Measurements from ENCODE around the gene SIRT1. TPM values are rescaled to one million over a fixed set of nuclear protein-coding genes. Genes with fewer than 3 reads are reported as not detected.
"Not testable (repeated sequence)": the region's sequence is repeated elsewhere in the genome, so short reads cannot be mapped to it uniquely, and the experiment has no call there.

Gene SIRT1
- total RNA-seq, result 10 to 100 TPM; 18.7 to 18.8 TPM

DNA sequence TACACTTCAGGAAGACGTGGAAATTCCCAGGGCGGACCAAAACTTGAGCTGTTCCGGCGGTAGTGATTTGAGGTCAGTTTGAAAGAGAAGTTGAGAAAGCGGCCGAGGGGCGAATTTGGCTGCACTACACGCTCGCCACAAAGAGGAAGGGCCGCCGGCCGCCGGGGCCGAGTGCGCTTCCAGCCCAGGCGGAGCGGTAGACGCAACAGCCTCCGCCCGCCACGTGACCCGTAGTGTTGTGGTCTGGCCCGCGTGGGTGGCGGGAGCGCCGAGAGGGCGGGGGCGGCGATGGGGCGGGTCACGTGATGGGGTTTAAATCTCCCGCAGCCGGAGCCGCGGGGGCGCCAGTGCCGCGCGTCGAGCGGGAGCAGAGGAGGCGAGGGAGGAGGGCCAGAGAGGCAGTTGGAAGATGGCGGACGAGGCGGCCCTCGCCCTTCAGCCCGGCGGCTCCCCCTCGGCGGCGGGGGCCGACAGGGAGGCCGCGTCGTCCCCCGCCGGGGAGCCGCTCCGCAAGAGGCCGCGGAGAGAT, at the start of gene SIRT1:
SIRT1 (plus strand) TSS at position 344 of the 529 bp plus-strand sequence; CDS start at position 410, 66 bp downstream.
- peak within 1 kb of the TSS; percentile 89 for H3K27ac Mint-ChIP-seq
- CTCF ChIA-PET, result interaction anchor here (0.6 to 4.7 kb wide), 6 partner anchors 12 to 96 kb away, joined by 3 to 31 read pairs (median 4); no protein-coding TSS in a partner anchor
- H3K36me3 Mint-ChIP-seq (ENCODE audit: low read depth), result peaks cover 20% of the 10 kb centered on the region
- peaks cover 25% of the 10 kb centered on the region for H3K4me1 Mint-ChIP-seq (ENCODE audit: low read depth)
- peak within 1 kb of the TSS; percentile 90 for H3K4me3 Mint-ChIP-seq
- DNase-seq, result peak; percentile 88
- intact Hi-C loops (cut with micrococcal nuclease), result loop anchor here (1.0 to 10.0 kb wide), 5 partner anchors 35 to 1020 kb away; partner anchors contain the start of genes CCAR1, DDX50 and HERC4
- no peaks in the 10 kb centered on the region for H3K9me3 Mint-ChIP-seq
- no peaks in the 10 kb centered on the region for H3K27me3 Mint-ChIP-seq (ENCODE audit: low read depth)

DNA sequence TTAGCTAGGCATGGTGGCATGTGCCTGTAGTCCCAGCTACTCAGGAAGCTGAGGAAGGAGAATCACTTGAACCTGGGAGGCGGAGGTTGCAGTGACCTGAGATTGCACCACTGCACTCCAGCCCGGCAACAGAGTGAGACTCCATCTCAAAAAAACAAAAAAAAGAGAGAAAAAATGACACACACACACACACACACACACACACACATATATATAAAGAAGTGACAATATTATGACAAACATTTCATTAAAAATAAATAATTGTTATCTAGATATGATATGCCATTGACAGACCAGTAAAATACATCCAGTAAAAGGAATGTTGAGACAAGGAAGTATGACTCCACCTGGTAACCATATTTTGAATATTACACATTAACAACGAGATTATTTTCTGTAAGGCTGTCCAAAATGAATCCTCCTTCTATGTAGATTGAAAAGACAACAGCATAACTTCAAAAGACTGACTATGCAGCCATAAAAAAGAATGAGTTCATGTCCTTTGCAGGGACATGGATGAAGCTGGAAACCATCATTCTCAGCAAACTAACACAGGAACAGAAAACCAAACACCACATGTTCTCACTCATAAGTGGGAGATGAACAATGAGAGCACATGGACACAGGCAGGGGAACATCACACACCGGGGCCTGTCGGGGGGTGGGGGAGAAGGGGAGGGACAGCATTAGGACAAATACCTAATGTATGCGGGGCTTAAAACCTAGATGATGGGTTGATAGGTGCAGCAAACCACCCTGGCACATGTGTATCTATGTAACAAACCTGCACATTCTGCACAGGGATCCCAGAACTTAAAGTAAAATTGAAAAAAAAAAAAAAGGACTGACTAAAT, 48.7 kb upstream of the SIRT1 start:
- H3K9me3 Mint-ChIP-seq; H3K27me3 Mint-ChIP-seq (ENCODE audit: low read depth); H3K36me3 Mint-ChIP-seq (ENCODE audit: low read depth); intact Hi-C loops (cut with micrococcal nuclease); H3K4me1 Mint-ChIP-seq (ENCODE audit: low read depth); DNase-seq; H3K27ac Mint-ChIP-seq: not testable (repeated sequence)
- peak overlapping the region; percentile 47 for H3K4me3 Mint-ChIP-seq
- CTCF ChIA-PET, result interaction anchor here (0.6 to 1.1 kb wide), 3 partner anchors 47 to 320 kb away, joined by 3 read pairs; no protein-coding TSS in a partner anchor

DNA sequence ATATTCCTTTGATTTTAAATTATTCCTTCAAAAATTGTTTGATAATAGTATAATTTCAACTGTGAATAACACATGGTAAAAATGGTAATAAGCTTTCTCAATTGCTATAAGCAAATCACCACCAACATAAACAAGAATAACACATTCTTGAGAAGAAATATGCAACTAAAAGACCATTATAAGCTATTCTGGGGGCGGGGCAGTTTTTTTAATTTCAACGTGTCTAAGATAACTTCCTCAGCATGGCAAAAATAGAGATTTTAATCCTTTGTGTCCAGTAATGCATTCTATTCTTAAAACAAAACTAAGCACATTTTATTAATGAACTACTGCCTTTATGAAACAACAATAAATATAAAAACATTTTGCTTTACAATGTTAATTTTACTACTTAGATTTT, 48.0 kb upstream of the SIRT1 start:
- Mint-ChIP-seq H3K9me3 (peaks cover 6% of the 10 kb centered on the region), H3K27me3 (ENCODE audit: low read depth) (no peaks in the 10 kb centered on the region), H3K4me1 (ENCODE audit: low read depth) (peaks cover 2% of the 10 kb centered on the region), H3K4me3 (no peak overlapping the region), H3K27ac (no peak overlapping the region), H3K36me3 (ENCODE audit: low read depth) (no peaks in the 10 kb centered on the region)
- no peak for DNase-seq
- intact Hi-C loops (cut with micrococcal nuclease), result no loop called here
- CTCF ChIA-PET, result interaction anchor here (0.6 to 1.1 kb wide), 3 partner anchors 48 to 320 kb away, joined by 3 read pairs; no protein-coding TSS in a partner anchor

DNA sequence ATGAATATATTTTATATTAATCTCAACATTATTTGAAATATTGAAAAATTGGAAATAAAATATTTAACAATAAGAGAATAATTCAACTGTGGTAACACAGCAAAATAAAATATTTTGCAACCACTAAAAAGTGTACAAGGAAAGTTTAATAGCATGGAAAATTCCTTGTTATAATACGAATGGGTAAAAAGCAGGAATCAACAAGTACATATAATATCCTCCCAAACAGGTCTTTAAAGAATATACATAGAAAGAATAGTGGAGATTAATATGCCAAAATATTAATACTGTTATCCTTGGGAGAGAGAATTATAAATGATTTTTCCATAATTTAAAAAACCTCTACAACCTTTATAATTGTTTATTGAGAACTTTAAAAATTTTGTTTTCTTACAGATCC, 47.5 kb upstream of the SIRT1 start:
- Mint-ChIP-seq H3K27ac (no peak overlapping the region), H3K36me3 (ENCODE audit: low read depth) (no peaks in the 10 kb centered on the region), H3K4me3 (no peak overlapping the region), H3K4me1 (ENCODE audit: low read depth) (peaks cover 2% of the 10 kb centered on the region), H3K9me3 (peaks cover 8% of the 10 kb centered on the region), H3K27me3 (ENCODE audit: low read depth) (no peaks in the 10 kb centered on the region)
- intact Hi-C loops (cut with micrococcal nuclease), result no loop called here
- CTCF ChIA-PET, result interaction anchor here (1.0 to 1.3 kb wide), 3 partner anchors 48 to 55 kb away, joined by 3 to 6 read pairs (median 3); no protein-coding TSS in a partner anchor
- DNase-seq, result no peak

DNA sequence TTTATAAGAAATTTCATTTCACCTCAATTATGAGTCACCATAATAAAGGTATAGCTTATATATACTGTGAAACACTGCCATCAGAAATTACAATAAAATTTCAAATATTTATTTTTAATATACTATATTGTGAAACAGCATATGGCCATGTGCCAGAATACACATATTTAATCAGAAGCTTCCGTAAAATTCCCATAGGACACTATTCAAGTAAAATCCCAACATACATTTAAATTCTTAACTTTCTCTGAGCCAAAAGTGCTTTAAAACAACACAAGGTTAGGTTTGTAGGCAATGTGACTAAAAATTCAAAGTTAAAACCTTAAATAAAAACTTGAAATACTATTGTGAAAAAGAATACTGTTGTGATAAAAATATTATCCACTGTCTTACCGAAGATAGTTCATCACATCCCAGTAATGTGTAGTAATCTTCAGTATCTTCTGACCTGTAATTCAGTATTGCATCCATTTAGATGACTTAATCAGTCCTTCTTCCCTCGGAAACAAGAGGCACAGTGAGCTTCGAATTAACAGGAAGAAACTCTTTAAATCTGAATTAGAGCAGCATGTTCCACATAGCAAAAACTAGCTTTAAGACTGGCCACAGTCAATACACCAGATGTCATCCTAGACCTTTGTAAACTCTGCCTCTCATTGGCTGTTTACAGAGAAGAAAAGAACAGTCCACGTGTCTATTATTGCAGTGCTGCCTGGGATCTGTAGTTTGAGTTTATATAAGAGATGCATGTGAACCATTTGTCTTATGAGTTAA, 46.7 kb upstream of the SIRT1 start, which contains the start of gene DNAJC12:
DNAJC12 (minus strand) TSS at position 648 of the 774 bp plus-strand sequence; CDS start at position 471, 177 bp downstream.
- DNase-seq, result no peak
- H3K27ac Mint-ChIP-seq, result no peak within 1 kb of the TSS
- H3K4me3 Mint-ChIP-seq, result peak within 1 kb of the TSS; percentile 56
- H3K9me3 Mint-ChIP-seq, result peaks cover 8% of the 10 kb centered on the region
- intact Hi-C loops (cut with micrococcal nuclease), result loop anchor here (1.0 kb wide), 1 partner anchor 12 kb away; no protein-coding TSS in a partner anchor
- H3K27me3 Mint-ChIP-seq (ENCODE audit: low read depth), result no peaks in the 10 kb centered on the region
- H3K36me3 Mint-ChIP-seq (ENCODE audit: low read depth), result no peaks in the 10 kb centered on the region
- peaks cover 2% of the 10 kb centered on the region for H3K4me1 Mint-ChIP-seq (ENCODE audit: low read depth)
- CTCF ChIA-PET, result interaction anchor here (0.6 to 1.3 kb wide), 5 partner anchors 12 to 509 kb away, joined by 3 to 6 read pairs (median 3); no protein-coding TSS in a partner anchor

DNA sequence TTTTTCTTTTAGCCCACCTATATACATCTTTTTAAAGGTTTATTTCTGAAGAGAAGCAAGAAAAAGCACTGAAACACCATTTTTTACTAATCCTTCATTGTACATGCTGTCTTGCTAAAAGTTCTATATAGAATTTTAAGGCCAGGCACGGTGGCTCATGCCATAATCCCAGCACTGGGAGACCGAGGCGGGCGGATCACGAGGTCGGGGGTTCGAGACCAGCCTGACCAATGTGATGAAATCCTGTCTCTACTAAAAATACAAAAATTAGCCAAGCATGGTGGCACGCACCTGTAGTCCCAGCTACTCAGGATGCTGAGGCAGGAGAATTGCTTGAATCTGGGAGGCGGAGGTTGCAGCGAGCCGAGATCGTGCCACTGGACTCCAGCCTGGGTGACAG, 44.9 kb upstream of the SIRT1 start:
- CTCF ChIA-PET; H3K36me3 Mint-ChIP-seq (ENCODE audit: low read depth); H3K27me3 Mint-ChIP-seq (ENCODE audit: low read depth); DNase-seq; H3K27ac Mint-ChIP-seq; intact Hi-C loops (cut with micrococcal nuclease); H3K4me3 Mint-ChIP-seq; H3K4me1 Mint-ChIP-seq (ENCODE audit: low read depth); H3K9me3 Mint-ChIP-seq: not testable (repeated sequence)

DNA sequence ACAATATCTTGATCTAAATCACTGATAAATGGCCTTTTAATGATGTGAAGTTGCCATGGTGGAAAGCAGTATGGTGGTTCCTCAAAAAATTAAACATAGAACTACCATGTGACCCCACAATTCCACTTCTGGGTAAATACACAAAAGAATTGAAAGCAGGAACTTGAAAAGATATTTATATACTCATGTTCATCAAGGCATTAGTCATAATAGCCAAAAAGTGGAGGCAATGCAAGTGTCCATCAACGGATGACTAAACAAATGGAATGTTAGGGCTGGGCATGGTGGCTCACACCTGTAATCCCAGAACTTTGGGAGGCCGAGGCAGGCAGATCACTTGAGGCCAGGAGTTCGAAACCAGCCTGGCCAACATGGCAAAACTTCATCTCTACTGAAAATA, 44.5 kb upstream of the SIRT1 start:
- Mint-ChIP-seq H3K4me3 (no peak overlapping the region), H3K27ac (no peak overlapping the region), H3K4me1 (ENCODE audit: low read depth) (peaks cover 2% of the 10 kb centered on the region), H3K27me3 (ENCODE audit: low read depth) (no peaks in the 10 kb centered on the region), H3K36me3 (ENCODE audit: low read depth) (no peaks in the 10 kb centered on the region), H3K9me3 (peaks cover 8% of the 10 kb centered on the region)
- DNase-seq, result no peak
- CTCF ChIA-PET, result no interaction called here
- intact Hi-C loops (cut with micrococcal nuclease), result no loop called here

DNA sequence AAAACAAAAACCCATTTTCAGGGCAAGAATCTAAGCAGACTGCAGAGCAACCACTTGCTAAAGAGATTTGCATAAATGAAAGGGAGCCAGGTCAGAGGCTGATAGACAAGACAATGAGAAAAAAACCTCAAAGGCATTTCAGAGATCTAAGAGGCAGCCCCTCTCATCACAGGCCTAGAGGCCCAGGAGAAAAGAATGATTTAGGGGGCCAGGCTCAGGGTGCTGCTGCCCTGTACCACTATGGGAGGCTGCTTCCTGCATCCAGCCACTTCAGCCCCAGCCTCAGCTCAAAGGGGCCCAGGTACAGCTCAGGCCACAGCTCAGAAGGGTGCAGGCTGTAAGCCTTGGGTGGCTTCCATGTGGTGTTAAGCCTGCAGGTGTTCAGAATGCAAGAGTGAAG, 42.7 kb upstream of the SIRT1 start:
- Mint-ChIP-seq H3K9me3 (peaks cover 8% of the 10 kb centered on the region), H3K27me3 (ENCODE audit: low read depth) (no peaks in the 10 kb centered on the region), H3K4me3 (no peak overlapping the region), H3K27ac (no peak overlapping the region), H3K4me1 (ENCODE audit: low read depth) (peaks cover 2% of the 10 kb centered on the region), H3K36me3 (ENCODE audit: low read depth) (no peaks in the 10 kb centered on the region)
- DNase-seq, result no peak
- intact Hi-C loops (cut with micrococcal nuclease), result no loop called here
- CTCF ChIA-PET, result no interaction called here

DNA sequence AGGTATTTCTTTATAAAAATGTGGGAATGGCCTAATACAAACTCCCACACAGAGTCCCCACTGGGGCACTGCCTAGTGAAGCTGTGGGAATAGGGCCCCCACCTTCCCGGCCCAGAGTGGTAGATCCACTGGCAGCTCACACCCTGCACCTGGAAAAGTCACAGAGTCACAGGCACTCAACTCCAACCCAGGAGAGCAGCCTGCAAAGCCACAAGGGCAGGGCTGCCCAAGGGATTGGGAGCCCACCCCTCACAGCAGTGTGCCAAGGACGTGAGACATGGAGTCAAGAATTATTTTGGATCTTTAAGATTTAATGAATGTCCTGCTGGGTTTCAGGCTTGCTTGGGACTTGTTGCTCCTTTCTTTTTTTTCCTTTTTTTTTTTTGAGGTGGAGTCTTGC, 41.2 kb upstream of the SIRT1 start:
- intact Hi-C loops (cut with micrococcal nuclease), result no loop called here
- Mint-ChIP-seq H3K4me1 (ENCODE audit: low read depth) (no peaks in the 10 kb centered on the region), H3K36me3 (ENCODE audit: low read depth) (no peaks in the 10 kb centered on the region), H3K27ac (no peak overlapping the region), H3K4me3 (no peak overlapping the region), H3K9me3 (peaks cover 8% of the 10 kb centered on the region), H3K27me3 (ENCODE audit: low read depth) (no peaks in the 10 kb centered on the region)
- no peak for DNase-seq
- CTCF ChIA-PET, result interaction anchor here (0.7 kb wide), 1 partner anchor 60 kb away, joined by 5 read pairs; no protein-coding TSS in a partner anchor

DNA sequence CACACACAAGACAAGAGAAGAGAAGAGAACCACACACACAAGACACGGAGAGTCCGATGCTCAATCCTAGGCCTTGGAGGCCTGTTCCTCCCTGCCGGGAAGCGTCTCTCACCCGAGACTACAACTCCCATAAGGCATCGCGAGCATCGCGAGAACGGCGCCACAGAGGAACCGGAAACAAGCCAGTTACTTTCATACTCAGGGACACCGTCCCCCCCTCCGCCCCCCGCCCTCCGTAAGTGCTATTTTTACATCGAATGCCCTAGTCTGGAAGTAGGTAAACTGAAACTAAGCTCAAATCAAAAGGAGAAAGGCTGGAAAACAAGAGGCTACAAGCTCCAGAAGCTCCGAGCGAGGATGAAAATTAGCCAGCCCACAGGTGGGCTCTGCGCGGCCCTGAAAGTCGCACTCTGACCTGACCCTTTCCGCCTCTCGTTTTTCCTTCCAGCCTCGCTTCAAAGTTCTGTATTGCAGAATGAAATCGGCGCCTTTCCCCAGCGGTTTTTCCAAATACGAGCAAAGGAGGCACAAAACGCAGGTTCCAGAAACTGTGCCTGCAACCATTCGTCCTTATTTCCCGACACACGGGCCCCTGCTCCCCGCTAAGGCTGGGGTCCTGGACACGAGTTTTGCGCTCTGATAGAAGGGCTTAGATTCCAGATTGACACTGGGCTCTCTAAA, 35.0 kb upstream of the SIRT1 start:
- Mint-ChIP-seq H3K27ac (peak overlapping the region; percentile 98), H3K27me3 (ENCODE audit: low read depth) (no peaks in the 10 kb centered on the region), H3K36me3 (ENCODE audit: low read depth) (peaks cover 5% of the 10 kb centered on the region), H3K4me1 (ENCODE audit: low read depth) (peaks cover 8% of the 10 kb centered on the region), H3K9me3 (no peaks in the 10 kb centered on the region), H3K4me3 (peak overlapping the region; percentile 97)
- peak; percentile 98 for DNase-seq
- intact Hi-C loops (cut with micrococcal nuclease), result loop anchor here (1.0 to 10.0 kb wide), 9 partner anchors 11 to 1045 kb away; partner anchors contain the start of genes DNAJC12, HERC4 and SIRT1
- CTCF ChIA-PET, result interaction anchor here (0.9 to 1.4 kb wide), 7 partner anchors 11 to 452 kb away, joined by 3 to 7 read pairs (median 3); partner anchors contain the start of gene DNAJC12

DNA sequence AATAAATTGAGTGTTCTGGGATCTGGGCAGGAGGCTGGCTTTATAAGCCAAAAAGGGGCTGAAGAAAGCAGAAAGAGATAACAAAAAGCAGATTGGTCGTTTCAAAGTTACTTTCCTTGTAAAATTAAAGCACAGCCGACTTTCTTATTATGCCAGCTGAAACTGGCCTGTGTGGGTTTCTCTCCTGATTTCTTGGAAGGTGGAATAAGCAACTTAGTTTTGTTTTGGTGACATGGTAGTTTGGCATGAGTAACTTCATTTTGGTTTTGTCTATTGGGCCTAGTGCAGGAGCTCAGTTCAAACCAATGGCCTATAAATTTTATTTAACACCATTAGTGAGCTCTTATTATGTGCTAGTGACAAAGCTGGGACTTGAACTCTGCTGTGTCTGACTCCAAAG, 33.3 kb upstream of the SIRT1 start:
- Mint-ChIP-seq H3K9me3 (no peaks in the 10 kb centered on the region), H3K4me3 (no peak overlapping the region), H3K27ac (peak overlapping the region; percentile 19), H3K4me1 (ENCODE audit: low read depth) (peaks cover 10% of the 10 kb centered on the region), H3K27me3 (ENCODE audit: low read depth) (no peaks in the 10 kb centered on the region), H3K36me3 (ENCODE audit: low read depth) (peaks cover 5% of the 10 kb centered on the region)
- CTCF ChIA-PET, result interaction anchor here (0.6 to 8.3 kb wide), 2 partner anchors 53 to 305 kb away, joined by 5 to 114 read pairs; no protein-coding TSS in a partner anchor
- intact Hi-C loops (cut with micrococcal nuclease), result loop anchor here (10.0 kb wide), 1 partner anchor 1044 kb away; no protein-coding TSS in a partner anchor
- DNase-seq, result no peak
